ENCODE results near the gene RALGAPA2. TPM values are rescaled to one million over a fixed set of nuclear protein-coding genes. Genes with fewer than 3 reads are reported as not detected.

RALGAPA2 gene
- total RNA-seq, 3 donors from 2014 or later (not counting 1 experiment from before 2014, with no cell fraction given): 26.6 to 33.9 (median 33.1) TPM

DNA sequence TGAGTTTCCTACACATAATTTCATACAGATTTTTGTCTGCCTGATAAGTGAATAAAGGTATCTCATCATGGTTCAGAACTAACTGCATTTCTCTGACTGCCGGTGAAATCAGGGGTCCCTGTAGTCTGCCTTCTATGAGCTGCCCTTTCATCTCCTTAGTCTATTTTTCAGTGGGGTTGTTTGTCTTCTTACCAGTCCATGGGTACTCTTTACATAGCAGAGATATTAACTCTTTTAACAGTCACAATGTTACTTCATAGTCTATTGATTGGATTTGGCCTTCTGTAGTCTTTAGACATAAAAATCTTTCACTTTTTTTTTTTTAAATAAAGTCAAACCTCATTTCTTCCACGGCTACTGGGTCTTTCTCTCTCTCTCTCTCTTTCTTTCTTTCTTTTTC is 79.8 kb downstream of the RALGAPA2 start:
- no peaks in the 10 kb centered on the region for H3K4me1 ChIP-seq (ENCODE audit: control insufficient read depth, insufficient read depth, low read length)
- no peak overlapping the region for H3K4me3 Mint-ChIP-seq
- H3K9me3 Mint-ChIP-seq: no peaks in the 10 kb centered on the region
- peaks cover 47% of the 10 kb centered on the region for H3K36me3 ChIP-seq (ENCODE audit: control insufficient read depth, insufficient read depth, low read length)
- no peak for DNase-seq
- H3K27ac Mint-ChIP-seq: no peak overlapping the region
- H3K4me1 Mint-ChIP-seq: peaks cover 0 to under 1% of the 10 kb centered on the region in 2 donors
- no peaks in the 10 kb centered on the region for H3K9me3 ChIP-seq (ENCODE audit: control insufficient read depth, insufficient read depth, low read length)
- no peak overlapping the region for H3K4me3 ChIP-seq (ENCODE audit: low read length)
- peaks cover 13% of the 10 kb centered on the region for H3K36me3 Mint-ChIP-seq
- TF ChIP-seq, protein P1, sequence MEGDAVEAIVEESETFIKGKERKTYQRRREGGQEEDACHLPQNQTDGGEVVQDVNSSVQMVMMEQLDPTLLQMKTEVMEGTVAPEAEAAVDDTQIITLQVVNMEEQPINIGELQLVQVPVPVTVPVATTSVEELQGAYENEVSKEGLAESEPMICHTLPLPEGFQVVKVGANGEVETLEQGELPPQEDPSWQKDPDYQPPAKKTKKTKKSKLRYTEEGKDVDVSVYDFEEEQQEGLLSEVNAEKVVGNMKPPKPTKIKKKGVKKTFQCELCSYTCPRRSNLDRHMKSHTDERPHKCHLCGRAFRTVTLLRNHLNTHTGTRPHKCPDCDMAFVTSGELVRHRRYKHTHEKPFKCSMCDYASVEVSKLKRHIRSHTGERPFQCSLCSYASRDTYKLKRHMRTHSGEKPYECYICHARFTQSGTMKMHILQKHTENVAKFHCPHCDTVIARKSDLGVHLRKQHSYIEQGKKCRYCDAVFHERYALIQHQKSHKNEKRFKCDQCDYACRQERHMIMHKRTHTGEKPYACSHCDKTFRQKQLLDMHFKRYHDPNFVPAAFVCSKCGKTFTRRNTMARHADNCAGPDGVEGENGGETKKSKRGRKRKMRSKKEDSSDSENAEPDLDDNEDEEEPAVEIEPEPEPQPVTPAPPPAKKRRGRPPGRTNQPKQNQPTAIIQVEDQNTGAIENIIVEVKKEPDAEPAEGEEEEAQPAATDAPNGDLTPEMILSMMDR (IDR thresholded peaks at IDR 0.05): no peak
- H3K27ac ChIP-seq (ENCODE audit: low read length): no peak overlapping the region
- H3K27me3 Mint-ChIP-seq (ENCODE audit: low read depth in 2 of 2): no peaks in the 10 kb centered on the region
- H3K27me3 ChIP-seq (ENCODE audit: control insufficient read depth, insufficient read depth, low read length): no peaks in the 10 kb centered on the region
- intact Hi-C loops (cut with micrococcal nuclease): no loop called here
- WGBS (ENCODE audit: insufficient coverage): 93% methylated on average over 2 of the region's 2 CpGs
- ATAC-seq: no peak

DNA sequence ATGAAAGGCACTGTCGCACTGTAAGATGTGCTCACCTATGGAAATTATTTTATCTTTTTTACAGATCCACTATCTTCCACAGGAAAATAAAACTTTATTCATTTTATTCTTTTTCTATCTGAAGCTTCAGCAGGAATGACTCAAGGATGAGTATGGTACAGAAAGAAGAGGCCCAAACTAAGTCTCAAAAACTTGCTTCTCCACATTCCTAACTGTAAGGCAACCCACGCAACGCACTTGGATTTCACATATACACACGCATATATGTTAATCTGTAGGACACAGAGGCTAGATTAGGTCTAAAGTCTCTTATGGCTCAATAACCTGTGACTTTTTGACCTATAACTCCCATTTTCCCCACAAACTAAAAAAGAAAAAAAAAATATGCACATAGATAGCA is 81.9 kb downstream of the RALGAPA2 start:
- Mint-ChIP-seq H3K36me3 (peaks cover 13% of the 10 kb centered on the region), H3K27me3 (ENCODE audit: low read depth in 2 of 2) (no peaks in the 10 kb centered on the region), H3K9me3 (no peaks in the 10 kb centered on the region), H3K27ac (no peak overlapping the region), H3K4me3 (no peak overlapping the region), H3K4me1 (no peaks in the 10 kb centered on the region)
- Histone ChIP-seq H3K4me1 (ENCODE audit: control insufficient read depth, insufficient read depth, low read length) (no peaks in the 10 kb centered on the region), H3K36me3 (ENCODE audit: control insufficient read depth, insufficient read depth, low read length) (peaks cover 48% of the 10 kb centered on the region), H3K27ac (ENCODE audit: low read length) (no peak overlapping the region), H3K9me3 (ENCODE audit: control insufficient read depth, insufficient read depth, low read length) (no peaks in the 10 kb centered on the region), H3K4me3 (ENCODE audit: low read length) (no peak overlapping the region), H3K27me3 (ENCODE audit: control insufficient read depth, insufficient read depth, low read length) (no peaks in the 10 kb centered on the region)
- intact Hi-C loops (cut with micrococcal nuclease): no loop called here
- DNase-seq (no peak), ATAC-seq (no peak)
- 98% methylated on average over 4 of the region's 4 CpGs for WGBS (ENCODE audit: insufficient coverage)
- TF ChIP-seq, protein P1 (IDR thresholded peaks at IDR 0.05): no peak

DNA sequence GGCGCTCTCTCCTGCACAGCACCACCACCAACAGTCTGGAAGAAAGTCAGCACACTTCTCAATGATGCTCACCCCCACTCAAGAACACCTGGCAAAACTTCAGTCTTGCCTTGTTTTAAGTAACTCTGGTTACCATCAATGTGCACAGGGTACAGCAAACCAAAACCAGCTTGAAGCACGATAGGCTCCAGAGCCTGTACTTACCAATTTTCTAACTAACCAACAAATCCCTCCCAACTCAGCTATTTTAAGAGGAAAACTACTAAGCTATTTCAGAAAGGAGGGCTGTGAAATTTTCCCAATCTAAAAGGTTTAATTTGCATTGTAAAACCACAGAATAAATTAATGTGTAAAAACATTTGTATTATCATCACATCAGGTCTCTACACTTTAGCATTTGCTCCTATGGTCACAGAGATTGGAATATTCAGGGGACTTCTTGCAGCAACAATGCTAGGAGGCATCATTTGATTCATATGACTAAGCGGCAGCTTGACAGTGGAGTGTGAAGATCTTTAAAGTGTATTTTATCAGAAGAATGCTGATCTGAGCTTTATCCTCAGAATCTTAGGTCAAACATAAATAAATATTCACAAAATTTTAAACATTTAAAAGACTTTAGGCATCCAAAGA is 82.8 kb downstream of the RALGAPA2 start:
- no peaks in the 10 kb centered on the region for H3K9me3 ChIP-seq (ENCODE audit: control insufficient read depth, insufficient read depth, low read length)
- H3K27ac ChIP-seq (ENCODE audit: low read length): no peak overlapping the region
- peaks cover 40% of the 10 kb centered on the region for H3K36me3 ChIP-seq (ENCODE audit: control insufficient read depth, insufficient read depth, low read length)
- H3K4me1 Mint-ChIP-seq: no peaks in the 10 kb centered on the region
- no peak overlapping the region for H3K4me3 Mint-ChIP-seq
- H3K36me3 Mint-ChIP-seq: peaks cover 13% of the 10 kb centered on the region
- intact Hi-C loops (cut with micrococcal nuclease): no loop called here
- H3K9me3 Mint-ChIP-seq: no peaks in the 10 kb centered on the region
- DNase-seq (no peak), ATAC-seq (no peak)
- H3K27me3 Mint-ChIP-seq (ENCODE audit: low read depth in 2 of 2): no peaks in the 10 kb centered on the region
- no peaks in the 10 kb centered on the region for H3K4me1 ChIP-seq (ENCODE audit: control insufficient read depth, insufficient read depth, low read length)
- no peaks in the 10 kb centered on the region for H3K27me3 ChIP-seq (ENCODE audit: control insufficient read depth, insufficient read depth, low read length)
- WGBS (ENCODE audit: insufficient coverage): 98% methylated on average over 3 of the region's 3 CpGs
- TF ChIP-seq, protein P1 (IDR thresholded peaks at IDR 0.05): no peak
- H3K4me3 ChIP-seq (ENCODE audit: low read length): no peak overlapping the region
- no peak overlapping the region for H3K27ac Mint-ChIP-seq

DNA sequence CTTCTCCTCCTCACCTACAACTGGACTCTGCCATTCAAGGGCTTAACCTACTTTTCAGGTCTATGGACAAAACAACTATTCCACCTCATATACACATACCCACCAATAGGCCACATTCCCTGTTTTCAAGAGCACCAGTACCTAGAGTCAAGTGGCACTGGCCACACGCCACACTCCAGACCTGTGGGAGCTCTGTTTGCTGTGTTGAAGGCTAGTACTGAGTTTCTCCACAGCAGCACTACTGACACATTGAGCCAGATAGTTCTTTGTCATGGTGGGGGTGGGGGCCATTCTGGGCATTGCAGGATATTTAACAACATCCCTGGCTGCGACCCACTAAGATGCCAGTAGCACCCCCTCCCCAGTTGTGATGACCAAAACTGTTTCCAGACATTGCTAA is 84.1 kb downstream of the RALGAPA2 start:
- Mint-ChIP-seq H3K27ac (no peak overlapping the region), H3K9me3 (no peaks in the 10 kb centered on the region), H3K4me3 (no peak overlapping the region), H3K36me3 (peaks cover 13% of the 10 kb centered on the region), H3K27me3 (ENCODE audit: low read depth in 2 of 2) (no peaks in the 10 kb centered on the region), H3K4me1 (no peaks in the 10 kb centered on the region)
- 100% methylated on average over 2 of the region's 2 CpGs for WGBS (ENCODE audit: insufficient coverage)
- DNase-seq (no peak), ATAC-seq (no peak)
- TF ChIP-seq, protein P1 (IDR thresholded peaks at IDR 0.05): no peak
- Histone ChIP-seq H3K27ac (ENCODE audit: low read length) (no peak overlapping the region), H3K4me1 (ENCODE audit: control insufficient read depth, insufficient read depth, low read length) (no peaks in the 10 kb centered on the region), H3K9me3 (ENCODE audit: control insufficient read depth, insufficient read depth, low read length) (no peaks in the 10 kb centered on the region), H3K27me3 (ENCODE audit: control insufficient read depth, insufficient read depth, low read length) (no peaks in the 10 kb centered on the region), H3K4me3 (ENCODE audit: low read length) (no peak overlapping the region), H3K36me3 (ENCODE audit: control insufficient read depth, insufficient read depth, low read length) (peaks cover 30% of the 10 kb centered on the region)
- intact Hi-C loops (cut with micrococcal nuclease): no loop called here

All from natural killer cell (primary cell).